ENCODE measurements around the gene MYMK.

MYMK gene

DNA sequence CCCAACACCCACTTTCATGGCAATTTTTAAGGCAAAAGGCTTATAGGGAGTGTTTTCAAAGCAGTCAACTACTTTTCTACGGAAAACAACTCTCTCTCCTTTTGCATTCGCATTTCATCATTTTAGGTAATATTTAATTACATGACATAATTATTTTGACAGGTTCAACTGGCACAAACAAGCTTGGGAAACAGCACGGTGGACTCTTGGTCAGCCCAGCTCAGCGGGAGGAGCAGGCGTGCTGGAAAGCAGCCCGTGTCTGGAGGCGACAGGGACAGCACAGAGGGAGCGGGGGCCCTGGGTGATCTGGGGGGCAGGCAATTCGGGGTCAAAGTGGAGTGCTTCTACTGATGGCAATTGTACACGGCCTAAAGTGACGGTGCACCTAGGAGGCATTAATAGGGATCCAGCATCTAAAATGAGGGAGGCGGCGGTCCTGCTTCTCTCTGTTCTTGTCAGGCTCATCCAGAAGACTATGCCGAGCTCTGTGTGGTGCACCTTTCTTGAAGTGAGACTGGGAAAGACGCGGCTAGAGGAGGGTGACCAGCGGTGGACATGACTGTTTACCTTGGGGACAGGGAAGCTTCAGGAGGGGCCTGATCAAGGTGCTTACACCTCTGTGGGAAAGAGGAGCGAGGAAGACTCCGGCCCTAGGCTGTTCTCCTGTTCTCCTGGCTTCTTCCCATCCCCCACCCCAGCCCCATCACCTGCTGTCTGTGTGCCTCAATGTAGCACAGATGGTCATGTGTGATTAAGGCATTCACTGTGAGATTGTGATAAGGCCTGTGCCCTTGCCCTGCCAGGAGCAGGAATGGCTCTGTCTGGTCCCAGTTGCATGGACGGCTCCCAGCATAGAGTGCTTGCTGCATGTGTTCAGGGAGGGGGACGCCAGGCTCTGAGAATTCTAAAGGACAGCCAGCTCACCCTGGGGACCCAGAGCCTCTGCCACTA, 3.4 kb downstream of the MYMK start:
- Mint-ChIP-seq H3K4me1 (ENCODE audit: low read depth) (no peaks in the 10 kb centered on the region), H3K27ac (no peak overlapping the region), H3K36me3 (ENCODE audit: low read depth) (no peaks in the 10 kb centered on the region), H3K4me3 (no peak overlapping the region), H3K27me3 (no peaks in the 10 kb centered on the region), H3K9me3 (no peaks in the 10 kb centered on the region)
- DNase-seq: no peak

DNA sequence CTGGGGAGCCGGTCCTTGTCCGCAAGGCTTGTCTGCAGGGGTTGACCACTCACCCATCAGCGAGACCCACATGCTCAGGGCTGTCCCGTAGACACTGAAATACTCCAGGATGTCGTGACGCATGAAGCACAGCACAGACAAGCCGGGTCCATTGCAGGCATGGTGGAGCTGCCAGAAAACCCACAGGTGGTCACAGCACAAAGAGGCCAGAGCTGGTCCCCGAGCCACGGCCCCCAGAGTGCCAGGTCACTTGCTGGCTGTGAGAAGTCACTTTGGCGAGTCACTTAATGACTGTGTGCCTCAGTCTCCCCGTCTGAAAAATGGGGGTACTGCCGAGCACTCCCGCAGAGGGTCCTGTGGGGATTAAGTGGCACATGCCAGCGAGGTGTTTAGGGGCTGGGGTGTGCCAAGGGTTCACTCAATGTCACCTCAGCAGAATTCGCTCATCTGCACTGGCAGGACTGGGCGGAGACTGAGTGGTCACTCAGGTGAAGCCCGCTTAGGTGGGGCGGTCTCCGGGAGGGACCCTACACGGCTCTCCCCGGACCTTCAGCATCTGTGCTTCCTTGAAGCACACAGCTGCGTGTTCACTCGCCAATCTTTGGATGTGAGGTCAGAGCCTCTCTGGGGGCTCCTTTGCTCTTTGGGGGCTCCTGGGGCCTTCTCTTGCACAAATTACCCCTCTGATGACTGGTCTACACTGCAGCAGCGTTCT, 4.5 kb downstream of the MYMK start:
- Mint-ChIP-seq H3K4me3 (no peak overlapping the region), H3K27ac (no peak overlapping the region), H3K27me3 (no peaks in the 10 kb centered on the region), H3K9me3 (no peaks in the 10 kb centered on the region), H3K4me1 (ENCODE audit: low read depth) (no peaks in the 10 kb centered on the region), H3K36me3 (ENCODE audit: low read depth) (no peaks in the 10 kb centered on the region)
- DNase-seq: no peak

DNA sequence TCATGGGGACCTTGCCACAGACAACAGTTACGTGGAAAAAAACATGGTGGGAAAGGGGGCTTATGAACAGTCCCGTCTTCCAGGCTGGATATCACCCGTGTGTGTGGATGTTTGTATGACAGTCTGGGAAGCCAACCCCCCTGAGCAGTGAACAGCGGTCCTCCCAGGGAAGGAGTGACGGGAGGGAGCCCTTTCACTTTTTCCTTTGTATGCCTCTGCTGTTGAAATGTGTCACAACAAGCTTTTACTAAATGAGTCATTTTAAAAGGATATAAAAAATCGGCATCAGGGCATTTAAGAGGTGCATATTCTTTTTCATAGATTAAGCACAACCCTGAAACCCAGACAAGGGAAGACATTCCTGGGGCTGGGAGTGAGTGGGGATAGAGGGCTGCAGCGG, 5.1 kb downstream of the MYMK start:
- Mint-ChIP-seq H3K27me3 (no peaks in the 10 kb centered on the region), H3K27ac (no peak overlapping the region), H3K4me3 (no peak overlapping the region), H3K9me3 (no peaks in the 10 kb centered on the region), H3K4me1 (ENCODE audit: low read depth) (no peaks in the 10 kb centered on the region), H3K36me3 (ENCODE audit: low read depth) (no peaks in the 10 kb centered on the region)
- DNase-seq: no peak

DNA sequence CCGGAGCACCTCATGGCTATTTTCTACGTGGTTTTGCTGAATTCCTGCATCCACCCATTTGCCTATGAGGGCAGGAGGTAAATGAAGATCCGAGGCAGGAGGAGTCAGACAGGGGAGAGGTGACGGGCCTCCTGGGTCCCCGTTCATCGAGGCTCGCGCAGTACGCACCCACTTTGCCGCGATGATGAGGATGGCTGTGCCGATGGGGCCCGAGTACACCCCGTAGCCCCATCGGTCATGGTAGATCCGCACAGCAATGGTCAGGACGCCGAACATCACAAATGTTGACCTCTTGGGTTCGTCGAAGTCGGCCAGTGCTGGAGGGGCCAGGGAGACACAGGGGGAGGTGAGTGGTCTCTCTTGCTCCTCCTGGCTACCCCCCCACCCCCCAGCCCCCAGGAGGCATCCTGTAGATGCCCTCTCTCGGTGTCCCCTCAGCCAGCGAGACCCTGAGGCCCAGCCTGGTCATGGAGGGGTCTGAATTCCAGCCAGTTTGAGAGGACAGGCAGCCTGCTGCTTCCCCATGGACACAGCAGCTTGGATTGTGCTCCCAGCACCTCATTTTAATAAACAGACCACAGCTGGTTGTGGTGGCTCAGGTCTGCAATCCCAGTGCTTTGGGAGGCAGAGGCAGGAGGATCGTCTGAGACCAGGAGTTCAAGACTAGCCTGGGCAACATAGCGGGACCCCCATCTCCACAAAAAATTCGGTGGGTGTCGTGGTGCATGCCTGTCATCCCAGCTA, 5.9 kb downstream of the MYMK start:
- Mint-ChIP-seq H3K4me1 (ENCODE audit: low read depth) (no peaks in the 10 kb centered on the region), H3K27me3 (no peaks in the 10 kb centered on the region), H3K4me3 (no peak overlapping the region), H3K9me3 (no peaks in the 10 kb centered on the region), H3K27ac (no peak overlapping the region), H3K36me3 (ENCODE audit: low read depth) (no peaks in the 10 kb centered on the region)
- no peak for DNase-seq

DNA sequence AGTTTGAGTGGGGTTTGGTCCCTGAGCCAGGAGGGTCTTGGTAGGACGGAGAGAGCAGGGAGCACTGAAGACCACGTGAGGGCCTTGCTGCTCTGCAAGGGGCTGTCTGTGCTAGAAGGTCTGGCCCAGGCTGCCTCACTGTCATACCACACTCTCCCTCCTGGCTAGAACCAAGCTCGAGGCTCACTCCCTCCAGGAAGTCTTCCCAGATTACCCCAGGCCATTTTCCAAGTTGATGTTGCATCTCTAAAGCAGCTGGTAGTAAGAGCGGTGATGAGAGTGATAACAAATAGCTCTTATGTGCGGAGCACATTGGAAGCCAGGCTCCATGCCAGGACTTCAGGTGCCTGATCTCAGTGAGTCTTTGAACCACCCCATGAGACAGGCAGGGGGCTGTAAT, 6.6 kb downstream of the MYMK start:
- DNase-seq: no peak
- no peaks in the 10 kb centered on the region for H3K4me1 Mint-ChIP-seq (ENCODE audit: low read depth)
- H3K4me3 Mint-ChIP-seq: no peak overlapping the region
- no peak overlapping the region for H3K27ac Mint-ChIP-seq
- no peaks in the 10 kb centered on the region for H3K9me3 Mint-ChIP-seq
- H3K27me3 Mint-ChIP-seq: no peaks in the 10 kb centered on the region
- no peaks in the 10 kb centered on the region for H3K36me3 Mint-ChIP-seq (ENCODE audit: low read depth)

DNA sequence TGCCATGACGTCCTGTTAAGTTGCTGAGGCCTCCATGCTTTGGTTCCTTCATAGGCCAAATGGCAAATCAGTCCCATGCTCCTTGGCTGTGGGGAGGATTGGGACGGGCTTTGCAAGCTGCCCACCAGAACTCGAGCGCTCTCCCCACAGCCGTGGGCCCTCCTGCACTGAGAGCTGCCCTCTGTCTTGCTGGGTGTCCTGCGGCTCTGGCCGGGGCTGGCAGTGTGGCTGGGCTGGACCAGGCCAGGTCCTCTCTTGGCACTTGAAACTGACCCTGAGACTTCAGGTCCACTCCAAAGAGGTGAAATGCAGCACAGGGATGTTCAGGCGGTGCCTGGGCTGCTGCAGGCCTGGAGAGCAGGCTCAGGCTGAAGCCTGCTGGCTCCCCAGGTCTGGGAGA, 7.0 kb downstream of the MYMK start:
- no peak for DNase-seq
- Mint-ChIP-seq H3K9me3 (no peaks in the 10 kb centered on the region), H3K4me3 (no peak overlapping the region), H3K4me1 (ENCODE audit: low read depth) (no peaks in the 10 kb centered on the region), H3K27ac (no peak overlapping the region), H3K36me3 (ENCODE audit: low read depth) (no peaks in the 10 kb centered on the region), H3K27me3 (no peaks in the 10 kb centered on the region)

DNA sequence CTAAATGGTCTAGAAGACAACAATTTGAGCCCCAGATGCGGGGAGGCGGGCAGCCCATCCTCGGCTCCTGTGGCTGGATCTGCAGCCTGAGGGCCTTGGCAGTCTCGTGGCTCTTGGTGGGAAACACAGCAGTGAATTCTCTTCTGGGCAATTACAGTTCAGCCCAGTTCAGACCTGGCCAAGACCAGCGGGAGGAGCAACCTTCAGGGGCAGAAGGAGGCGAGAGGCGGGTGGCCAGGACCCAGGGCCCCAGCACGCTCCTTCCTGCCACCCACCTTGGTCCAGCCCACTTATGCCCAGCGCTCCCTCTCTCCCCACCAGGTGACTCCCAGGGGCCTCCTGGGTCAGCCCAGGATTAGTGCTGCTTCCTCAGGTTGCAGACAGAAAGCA, 7.8 kb downstream of the MYMK start:
- Mint-ChIP-seq H3K9me3 (no peaks in the 10 kb centered on the region), H3K4me3 (no peak overlapping the region), H3K36me3 (ENCODE audit: low read depth) (no peaks in the 10 kb centered on the region), H3K27me3 (no peaks in the 10 kb centered on the region), H3K4me1 (ENCODE audit: low read depth) (no peaks in the 10 kb centered on the region), H3K27ac (no peak overlapping the region)
- no peak for DNase-seq

DNA sequence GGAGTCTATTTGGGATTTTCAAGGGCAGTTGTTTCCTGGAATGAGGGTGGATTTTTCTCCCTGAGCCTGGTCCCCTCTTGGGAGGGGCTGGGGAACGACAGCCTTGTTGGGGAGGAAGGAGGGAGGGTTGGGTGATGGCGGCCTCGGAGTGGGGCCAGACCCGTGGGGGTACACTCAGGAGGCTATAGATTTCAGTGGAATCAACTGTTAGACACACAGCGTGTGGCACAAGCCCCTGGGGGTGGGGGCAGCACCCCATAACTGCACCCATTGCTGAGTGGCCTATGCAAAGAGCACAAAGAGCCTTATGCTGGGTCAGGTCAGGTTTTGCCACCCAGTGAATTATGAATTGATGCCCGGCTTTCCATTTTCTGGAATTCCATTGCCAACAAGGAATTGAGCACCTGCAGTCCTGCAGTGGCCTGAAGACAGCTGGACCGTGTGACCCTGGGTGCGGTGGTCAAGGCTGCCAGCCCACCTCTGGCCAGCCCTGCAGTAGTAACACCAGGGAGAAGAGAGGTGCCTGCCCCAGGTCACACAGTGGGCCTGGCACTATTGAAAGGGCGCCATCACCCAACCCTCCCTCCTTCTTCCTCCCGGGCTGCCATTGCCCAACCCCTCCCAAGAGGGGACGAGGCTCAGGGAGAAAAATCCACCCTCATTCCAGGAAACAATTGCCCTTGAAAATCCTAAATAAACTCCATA, 8.4 kb downstream of the MYMK start:
- H3K27ac Mint-ChIP-seq: no peak overlapping the region
- H3K27me3 Mint-ChIP-seq: no peaks in the 10 kb centered on the region
- no peaks in the 10 kb centered on the region for H3K9me3 Mint-ChIP-seq
- H3K36me3 Mint-ChIP-seq (ENCODE audit: low read depth): no peaks in the 10 kb centered on the region
- no peak for DNase-seq
- H3K4me1 Mint-ChIP-seq (ENCODE audit: low read depth): no peaks in the 10 kb centered on the region
- no peak overlapping the region for H3K4me3 Mint-ChIP-seq

DNA sequence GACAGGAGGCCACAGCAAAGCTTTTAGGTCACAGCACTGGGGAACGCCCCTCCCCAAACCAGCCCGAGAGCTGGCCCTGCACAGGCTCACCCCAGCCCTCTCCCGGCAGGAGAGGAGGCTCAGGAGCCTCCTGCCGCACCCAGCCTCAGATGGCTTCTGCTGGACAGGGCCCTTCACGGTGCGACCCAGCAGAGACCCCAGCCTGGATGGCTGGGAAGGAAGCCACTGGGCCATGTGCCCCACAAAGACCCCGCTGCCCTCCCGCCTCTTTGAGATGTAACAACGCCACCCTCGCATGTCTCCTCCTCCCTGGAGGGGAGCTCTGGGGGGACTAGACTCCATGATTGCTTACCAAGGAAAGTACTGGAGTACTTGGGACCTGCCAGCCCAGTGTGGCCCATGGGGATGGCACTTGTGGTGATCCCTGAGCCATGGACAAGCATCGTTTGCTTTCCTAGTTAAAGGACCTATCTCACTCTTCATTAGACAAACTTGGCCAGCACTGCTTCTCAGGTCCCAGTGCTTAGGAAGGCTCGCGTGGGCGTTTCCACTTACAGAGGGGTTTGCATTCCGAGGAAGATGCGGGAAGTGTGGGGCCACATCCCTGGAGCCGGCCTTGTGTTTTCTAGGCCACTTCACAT, 9.0 kb downstream of the MYMK start:
- Mint-ChIP-seq H3K27me3 (no peaks in the 10 kb centered on the region), H3K36me3 (ENCODE audit: low read depth) (no peaks in the 10 kb centered on the region), H3K4me3 (no peak overlapping the region), H3K9me3 (no peaks in the 10 kb centered on the region), H3K27ac (no peak overlapping the region), H3K4me1 (ENCODE audit: low read depth) (no peaks in the 10 kb centered on the region)
- DNase-seq: no peak

DNA sequence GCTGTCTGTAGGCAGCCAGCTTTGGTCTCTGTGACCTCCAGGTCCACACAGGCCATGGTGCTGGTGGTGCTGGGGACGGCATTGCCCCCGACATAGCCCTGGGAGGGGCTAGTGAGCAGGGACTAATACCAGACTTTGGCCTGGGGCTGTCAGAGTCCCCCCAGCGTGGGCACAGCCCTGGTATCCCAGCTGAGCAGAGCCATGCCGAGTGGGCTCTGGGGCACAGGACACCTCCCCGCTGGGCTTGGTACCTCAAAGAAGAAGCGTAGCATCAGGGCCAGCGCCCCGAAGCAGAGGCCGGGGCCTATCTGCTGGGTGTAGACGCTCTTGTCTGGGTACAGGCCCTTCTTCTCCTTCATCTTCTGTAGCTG, 9.5 kb downstream of the MYMK start:
- no peak overlapping the region for H3K4me3 Mint-ChIP-seq
- no peak for DNase-seq
- no peaks in the 10 kb centered on the region for H3K36me3 Mint-ChIP-seq (ENCODE audit: low read depth)
- no peaks in the 10 kb centered on the region for H3K4me1 Mint-ChIP-seq (ENCODE audit: low read depth)
- H3K27me3 Mint-ChIP-seq: no peaks in the 10 kb centered on the region
- H3K27ac Mint-ChIP-seq: no peak overlapping the region
- H3K9me3 Mint-ChIP-seq: no peaks in the 10 kb centered on the region

DNA sequence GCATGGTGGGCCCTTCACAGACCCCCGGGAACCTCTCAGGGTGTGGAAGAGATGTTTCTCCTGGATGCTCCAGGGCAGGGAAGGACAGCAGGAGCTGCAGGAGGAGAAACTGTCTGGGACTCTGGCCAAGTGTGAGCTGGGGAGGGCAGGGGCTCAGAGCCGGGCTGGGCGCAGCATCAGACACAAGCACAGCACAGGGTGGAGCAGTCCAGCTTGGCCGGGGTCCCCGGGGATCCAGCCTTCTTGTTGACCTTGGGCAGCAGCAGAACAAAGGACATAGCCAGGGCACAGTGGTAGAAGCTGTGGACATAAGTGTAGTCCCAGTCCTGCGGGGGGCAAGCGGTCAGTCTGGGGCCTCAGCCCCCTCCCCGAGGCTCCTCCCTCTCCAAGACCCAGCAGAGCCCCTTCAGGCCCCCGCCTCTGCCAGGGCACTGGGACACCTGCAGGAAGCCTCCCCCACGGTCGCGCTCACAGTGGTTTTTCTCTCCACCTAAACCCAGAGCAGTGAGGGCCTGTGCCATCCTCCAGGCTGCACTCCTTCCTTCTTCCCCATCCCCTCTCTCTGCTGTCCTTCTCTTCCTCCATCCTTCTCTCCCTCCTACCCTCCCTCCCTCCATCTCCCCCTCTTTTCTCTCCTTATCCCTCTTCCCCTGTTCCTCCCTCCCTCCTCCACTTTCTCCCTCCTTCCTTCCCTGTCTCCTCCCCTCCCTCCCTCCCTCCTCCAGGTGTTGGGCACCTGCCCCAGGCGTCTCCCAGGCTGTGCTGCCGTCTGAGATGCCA, 10.1 kb downstream of the MYMK start:
- Mint-ChIP-seq H3K27ac (no peak overlapping the region), H3K4me1 (ENCODE audit: low read depth) (peaks cover 4% of the 10 kb centered on the region), H3K4me3 (no peak overlapping the region), H3K27me3 (no peaks in the 10 kb centered on the region), H3K36me3 (ENCODE audit: low read depth) (no peaks in the 10 kb centered on the region), H3K9me3 (no peaks in the 10 kb centered on the region)
- DNase-seq: no peak

DNA sequence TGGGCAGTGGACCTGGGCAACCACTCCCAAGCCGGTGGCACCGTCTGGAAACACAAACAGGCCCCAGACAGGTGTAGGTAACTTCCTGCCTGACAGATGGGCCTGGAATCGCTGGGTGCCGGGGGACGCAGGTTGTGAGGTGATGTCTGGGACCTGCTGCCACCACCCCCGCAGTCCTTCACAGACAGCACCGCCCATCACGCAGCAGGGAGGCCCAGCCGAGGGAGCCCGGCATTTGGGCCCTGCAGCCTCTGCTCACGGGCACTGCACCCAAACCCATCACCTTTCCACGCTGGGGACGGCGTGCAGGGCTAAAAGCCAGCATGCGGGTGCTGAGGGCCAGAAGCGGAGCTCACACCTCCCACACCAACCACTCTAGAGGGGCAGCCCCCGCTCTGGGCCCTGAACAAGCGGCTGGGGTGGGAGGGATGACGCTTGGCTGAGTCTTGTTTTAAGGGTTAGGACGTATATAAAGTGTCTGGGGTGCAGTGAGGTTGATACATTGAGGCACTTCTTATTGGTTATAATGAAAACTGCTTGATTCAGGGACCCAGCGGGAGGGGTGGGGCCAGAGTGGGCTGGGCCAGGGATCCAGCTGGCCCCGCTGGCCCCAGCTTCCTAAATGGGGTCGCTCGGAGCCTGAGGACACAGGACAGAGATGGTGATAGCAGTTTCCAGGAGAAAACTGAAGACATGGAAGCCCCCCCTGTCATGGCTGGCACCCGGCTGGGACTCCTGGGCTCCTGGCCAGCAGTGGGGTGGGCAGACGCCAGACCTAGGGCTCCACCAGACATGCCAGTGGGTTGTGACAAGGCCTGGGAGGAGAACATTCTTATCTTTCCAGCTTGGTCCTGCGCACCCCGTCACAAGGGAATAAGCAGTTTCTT, 11.3 kb downstream of the MYMK start:
- Mint-ChIP-seq H3K4me1 (ENCODE audit: low read depth) (peaks cover 15% of the 10 kb centered on the region), H3K27me3 (no peaks in the 10 kb centered on the region), H3K9me3 (no peaks in the 10 kb centered on the region), H3K27ac (no peak overlapping the region), H3K36me3 (ENCODE audit: low read depth) (no peaks in the 10 kb centered on the region), H3K4me3 (no peak overlapping the region)
- DNase-seq: no peak
